H1 (cell line): ENCODE data around the gene MCC. TPM values are rescaled to one million over a fixed set of nuclear protein-coding genes. Genes with fewer than 3 reads are reported as not detected.

Source experiments
- CTCF ChIA-PET: fragments of 300-600 bp; sonication (Branson Sonifier 250); formaldehyde crosslinking; loops from one replicate; lab custom pipeline; 2021; ENCODE audit not compliant: partially characterized antibody; lab: Charles Lee
- POLR2A ChIA-PET: fragments of 300-600 bp; sonication (Branson Sonifier 250); formaldehyde crosslinking; loops from one replicate; lab custom pipeline; 2021; ENCODE audit warnings: inconsistent platforms; ENCODE audit not compliant: partially characterized antibody; lab: Charles Lee
- DNase-seq, 2 experiments: peaks; one replicate each; pipeline versions ENCODE4 v3.0.0 to v3.0.0-alpha.2; 2010 to 2022; ENCODE audit warnings: low spot score in 2 of 2, low read depth in 1 of 2, mixed read lengths in 1 of 2
- FAIRE-seq: peaks from 2 replicates; lab custom pipeline; 2011; peaks lifted over from hg19 to GRCh38; lab: Jason Lieb, UNC
- H2AFZ ChIP-seq: 2 replicates; pipeline ENCODE4 v1.8.1; 2012; ENCODE audit warnings: low read length, inconsistent platforms
- H2AK5ac ChIP-seq: 2 replicates; pipeline ENCODE4 v1.6.1; 2013; ENCODE audit warnings: low read depth, low read length
- H2BK120ac ChIP-seq: replicated peaks from 2 replicates; pipeline ENCODE3; 2013; ENCODE audit warnings: low read depth, low read length, inconsistent platforms
- H2BK12ac ChIP-seq: 2 replicates; pipeline ENCODE4 v1.6.1; 2013; ENCODE audit warnings: low read depth, low read length
- H2BK15ac ChIP-seq: 2 replicates; pipeline ENCODE4 v1.6.1; 2013; ENCODE audit warnings: low read length
- H2BK20ac ChIP-seq: 2 replicates; pipeline ENCODE4 v1.6.1; 2013; ENCODE audit warnings: low read length
- H2BK5ac ChIP-seq: 2 replicates; pipeline ENCODE4 v1.6.1; 2013; ENCODE audit warnings: low read depth, low read length
- H3K14ac ChIP-seq: 2 replicates; pipeline ENCODE4 v1.6.1; 2013; ENCODE audit warnings: inconsistent platforms; ENCODE audit not compliant: insufficient read length
- H3K18ac ChIP-seq: 2 replicates; pipeline ENCODE4 v1.6.1; 2013; ENCODE audit warnings: low read length; ENCODE audit errors: extremely low read depth
- H3K23ac ChIP-seq: 2 replicates; pipeline ENCODE4 v1.6.1; 2013; ENCODE audit warnings: inconsistent platforms; ENCODE audit not compliant: insufficient read length
- H3K23me2 ChIP-seq: 2 replicates; pipeline ENCODE4 v1.6.1; 2013; ENCODE audit warnings: low read depth, low read length
- H3K27ac ChIP-seq: 2 replicates; pipeline ENCODE4 v1.6.1; 2011; ENCODE audit warnings: low read depth, low read length, inconsistent platforms
- H3K27me3 ChIP-seq, 4 experiments: replicated peaks in 1 of 4; 1 replicate in 1 of 4; 2 replicates in 3 of 4; pipeline versions ENCODE4 v1.6.1 to v1.8.1; 2011 to 2013; ENCODE audit warnings: low read length in 3 of 4, mild to moderate bottlenecking in 3 of 4, inconsistent platforms in 2 of 4, mixed read lengths in 2 of 4, moderate library complexity in 1 of 4; ENCODE audit not compliant: control insufficient read depth in 3 of 4, insufficient read depth in 3 of 4; ENCODE audit errors: extremely low read depth in 1 of 4
- H3K36me3 ChIP-seq, 4 experiments: 2 replicates each; pipeline versions ENCODE4 v1.6.1 to v1.8.1; 2011 to 2013; ENCODE audit warnings: mild to moderate bottlenecking in 4 of 4, low read length in 3 of 4, moderate library complexity in 2 of 4, control low read depth in 1 of 4, inconsistent platforms in 1 of 4; ENCODE audit not compliant: insufficient read depth in 4 of 4, control insufficient read depth in 2 of 4
- H3K4ac ChIP-seq: replicated peaks from 2 replicates; pipeline ENCODE3; 2013; ENCODE audit warnings: low read length, low read depth, mixed read lengths, inconsistent platforms; ENCODE audit not compliant: insufficient read length
- H3K4me1 ChIP-seq, 4 experiments: replicated peaks in 1 of 4; 1 replicate in 1 of 4; 2 replicates in 3 of 4; pipeline versions ENCODE4 v1.6.1 to v1.8.1; 2011 to 2013; ENCODE audit warnings: low read length in 3 of 4, inconsistent platforms in 2 of 4, mixed read lengths in 1 of 4; ENCODE audit not compliant: insufficient read depth in 4 of 4, control insufficient read depth in 3 of 4
- H3K4me2 ChIP-seq, 2 experiments: 2 replicates each; pipeline versions ENCODE4 v1.6.1 to v1.8.1; 2011 to 2013; ENCODE audit warnings: low read depth in 2 of 2, low read length in 2 of 2, control low read depth in 1 of 2, inconsistent platforms in 1 of 2, mild to moderate bottlenecking in 1 of 2; ENCODE audit not compliant: insufficient read depth in 1 of 2
- H3K4me3 ChIP-seq, 4 experiments: fragments of 200-600, 300-600 bp in 1 of 4; sonication (generic), shearing (Covaris generic), sonication (Bioruptor Twin) in 1 of 4; 2 replicates each; pipeline versions ENCODE4 v1.5.1 to v1.8.1; 2011 to 2016; ENCODE audit warnings: low read length in 4 of 4, low read depth in 3 of 4, control low read depth in 2 of 4, inconsistent platforms in 2 of 4, mild to moderate bottlenecking in 2 of 4, mixed read lengths in 1 of 4, moderate library complexity in 1 of 4; ENCODE audit not compliant: insufficient read depth in 2 of 4; ENCODE audit errors: extremely low read depth in 1 of 4
- H3K56ac ChIP-seq: replicated peaks from 2 replicates; pipeline ENCODE3; 2013; ENCODE audit warnings: low read depth, mild to moderate bottlenecking, mixed read lengths, low read length, inconsistent platforms; ENCODE audit not compliant: insufficient read length
- H3K79me1 ChIP-seq: 2 replicates; pipeline ENCODE4 v1.6.1; 2013; ENCODE audit warnings: low read depth, low read length, control low read depth
- H3K79me2 ChIP-seq, 2 experiments: 2 replicates each; pipeline versions ENCODE4 v1.6.1 to v1.8.1; 2012 to 2013; ENCODE audit warnings: low read length in 2 of 2, mild to moderate bottlenecking in 2 of 2, inconsistent platforms in 1 of 2; ENCODE audit not compliant: insufficient read depth in 2 of 2, control insufficient read depth in 1 of 2
- H3K9ac ChIP-seq, 4 experiments: replicated peaks in 1 of 4; 1 replicate in 1 of 4; 2 replicates in 3 of 4; pipeline versions ENCODE4 v1.6.1 to v1.8.1; 2011 to 2013; ENCODE audit warnings: low read depth in 3 of 4, low read length in 3 of 4, control low read depth in 2 of 4, mild to moderate bottlenecking in 2 of 4, moderate library complexity in 2 of 4, inconsistent platforms in 1 of 4; ENCODE audit errors: extremely low read depth in 1 of 4
- H3K9me3 ChIP-seq, 2 experiments: 2 replicates each; pipeline versions ENCODE4 v1.6.1 to v1.8.1; 2012 to 2013; ENCODE audit warnings: mild to moderate bottlenecking in 2 of 2, moderate library complexity in 2 of 2, control low read depth in 1 of 2, inconsistent platforms in 1 of 2, low read depth in 1 of 2, low read length in 1 of 2, mixed read lengths in 1 of 2; ENCODE audit not compliant: insufficient read depth in 2 of 2
- H4K20me1 ChIP-seq, 2 experiments: replicated peaks in 1 of 2; 2 replicates each; pipeline versions ENCODE3 to v1.8.1; 2011 to 2013; ENCODE audit warnings: inconsistent platforms in 2 of 2, low read length in 2 of 2, mild to moderate bottlenecking in 1 of 2; ENCODE audit not compliant: insufficient read depth in 2 of 2, control insufficient read depth in 1 of 2
- H4K5ac ChIP-seq: 2 replicates; pipeline ENCODE4 v1.6.1; 2013; ENCODE audit warnings: low read length, low read depth, mixed read lengths, inconsistent platforms; ENCODE audit not compliant: insufficient read length
- H4K8ac ChIP-seq: 2 replicates; pipeline ENCODE4 v1.8.0; 2013; ENCODE audit warnings: mild to moderate bottlenecking, moderate library complexity, low read length, inconsistent platforms; ENCODE audit not compliant: insufficient read depth; ENCODE audit errors: extremely low read depth
- H4K91ac ChIP-seq: replicated peaks from 2 replicates; pipeline ENCODE3; 2013; ENCODE audit warnings: low read length, mixed read lengths, inconsistent platforms; ENCODE audit not compliant: insufficient read length
- EZH2 ChIP-seq: fragments of 200-600 bp; sonication (generic); IDR thresholded peaks from 2 replicates; pipeline ENCODE4 v1.7.1; 2012; ENCODE audit warnings: low read depth, mild to moderate bottlenecking, moderate library complexity, low read length, inconsistent platforms; ENCODE audit not compliant: severe bottlenecking
- GTF2F1 ChIP-seq: IDR thresholded peaks from 2 replicates; pipeline ENCODE4 v1.6.1; 2012; ENCODE audit warnings: low read depth, low read length, improper control_type of control experiment, borderline replicate concordance
- JUND ChIP-seq: IDR thresholded peaks from 2 replicates; pipeline ENCODE4 v1.6.1; 2011; ENCODE audit warnings: mild to moderate bottlenecking, improper control_type of control experiment, low read length
- KDM4A ChIP-seq: IDR thresholded peaks from one replicate; pipeline ENCODE4 v1.7.1; 2012; ENCODE audit warnings: low read depth, mild to moderate bottlenecking, moderate library complexity, low read length, inconsistent platforms; ENCODE audit not compliant: severe bottlenecking
- RXRA ChIP-seq: IDR thresholded peaks from 2 replicates; pipeline ENCODE4 v1.6.1; 2011; ENCODE audit warnings: low read depth, mild to moderate bottlenecking, low read length, moderate library complexity; ENCODE audit not compliant: insufficient read depth
- TAF7 ChIP-seq: optimal IDR thresholded peaks from 2 replicates; pipeline ENCODE3; 2011; ENCODE audit warnings: low read depth, mild to moderate bottlenecking, inconsistent platforms, low read length, moderate library complexity, borderline replicate concordance
- TBP ChIP-seq: IDR thresholded peaks from 2 replicates; pipeline ENCODE4 v1.6.1; 2011; ENCODE audit warnings: low read depth, low read length, improper control_type of control experiment
- WGBS, 2 experiments: shearing (Covaris generic) in 1 of 2; methylation state at CpG; one replicate each; pipeline versions ENCODE4 v1.1.6 to v1.1.7; 2013 to 2015; ENCODE audit warnings: low lambda C conversion rate in 2 of 2, mixed read lengths in 2 of 2, inconsistent platforms in 1 of 2, low coverage in 1 of 2, missing lambda C conversion rate in 1 of 2; ENCODE audit not compliant: insufficient replicate concordance in 2 of 2, insufficient coverage in 1 of 2, insufficient read length in 1 of 2; ENCODE audit errors: extremely low coverage in 1 of 2, missing lambda C conversion rate in 1 of 2; 5-methylcytosine and 5-hydroxymethylcytosine counted together
- polyA plus RNA-seq, 7 experiments: library from polyadenylated mRNA; depleted of rRNA in 3 of 7; stranded (reverse) in 5 of 7; unstranded in 2 of 7; fragments of >200 nt in 5 of 7; fragments of 200-250 nt in 2 of 7; gene quantifications; 1 replicate in 5 of 7; 2 replicates in 1 of 7; 4 replicates in 1 of 7; pipeline versions ENCODE4 v1.2.1 to v1.2.3, GENCODE V29; 2011 to 2013; ENCODE audit warnings: missing spikeins in 2 of 7, mixed read lengths in 2 of 7
- total RNA-seq: library from RNA; stranded (reverse); fragmentation: NEBNext Ultra II Directional; extraction: Animal tissue kit (Norgen Biotek cat#: 25700); gene quantifications from 2 replicates; pipeline ENCODE4 v1.2.1, GENCODE V29; 2021

Gene MCC
- total and polyA plus RNA-seq, 2 of the 8 experiments (the other 6 are each of a cell fraction or from before 2014, with no cell fraction given) = 2.6 to 18.3 TPM

DNA sequence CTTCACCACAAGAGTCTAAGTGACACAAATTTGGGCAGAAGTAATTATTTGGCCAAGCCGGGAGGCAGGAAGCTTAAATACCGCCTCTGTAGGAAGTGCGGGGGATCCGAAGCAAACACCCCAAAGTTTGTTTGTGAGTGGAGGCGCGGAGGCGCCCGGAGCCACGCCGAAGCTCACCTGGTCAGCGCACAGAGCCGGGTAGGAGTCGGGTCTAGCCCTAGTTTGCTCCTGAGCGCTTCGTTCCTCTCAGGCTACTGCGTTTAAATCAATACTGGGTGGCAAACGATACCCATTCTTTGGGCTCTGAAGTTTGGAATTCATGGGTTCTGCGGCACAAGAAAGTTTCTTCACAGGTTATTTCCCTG lies 855 bp downstream of the MCC start:
- H3K27me3 ChIP-seq = peaks cover 0 to 21% (median 18%) of the 10 kb centered on the region in 4 experiments; a peak in 6 of 7 replicates
- peak overlapping the region; percentile 86 to 99 for H3K4me2 ChIP-seq
- H2BK12ac ChIP-seq = peak overlapping the region; percentile 71; the same call in 1 of the 2 replicates
- no peak for DNase-seq
- no peak overlapping the region for H3K14ac ChIP-seq
- peaks cover 0 to 4% (median 0%) of the 10 kb centered on the region in 4 experiments; a peak in 1 of 7 replicates for H3K4me1 ChIP-seq
- H4K91ac ChIP-seq = no peak overlapping the region
- no peaks in the 10 kb centered on the region for H3K79me1 ChIP-seq
- no peaks in the 10 kb centered on the region for H3K79me2 ChIP-seq
- ChIA-PET CTCF (interaction anchor here (1.1 to 1.7 kb wide), 5 partner anchors 23 to 109 kb away, joined by 3 to 7 read pairs (median 6); no protein-coding TSS in a partner anchor), POLR2A (interaction anchor here (0.9 to 2.2 kb wide), 3 partner anchors 12 to 152 kb away, joined by 3 to 9 read pairs (median 9); partner anchors contain the start of gene YTHDC2)
- H2BK120ac ChIP-seq = no peak overlapping the region
- H2AK5ac ChIP-seq = no peak overlapping the region
- no peak overlapping the region for H3K56ac ChIP-seq
- no peak overlapping the region for H3K23ac ChIP-seq
- peak overlapping the region; percentile 72 to 84 (median 75) for H3K4me3 ChIP-seq
- peaks cover 12% of the 10 kb centered on the region; the same call in 1 of the 2 replicates for H3K23me2 ChIP-seq
- WGBS, 2 experiments = 3% methylated on average over 18 of the region's 18 CpGs; no CpG with 5 or more reads in 1 of the 2 experiments
- no peak overlapping the region for H4K5ac ChIP-seq
- no peak overlapping the region for H2BK15ac ChIP-seq
- no peak overlapping the region for H2BK5ac ChIP-seq
- H4K8ac ChIP-seq = no peak overlapping the region
- TF ChIP-seq GTF2F1 = no peak
- TF ChIP-seq EZH2 = peak; percentile 71
- no peak for TF ChIP-seq RXRA
- TF ChIP-seq TAF7 = no peak
- TF ChIP-seq KDM4A = peak; percentile 48
- TF ChIP-seq TBP = 0 out of 2 replicates have a peak, but pooled peaks have one; percentile 3
- no peak for TF ChIP-seq JUND
- H3K9me3 ChIP-seq = peaks cover 21 to 23% of the 10 kb centered on the region in 2 experiments
- H2BK20ac ChIP-seq = no peak overlapping the region
- H2AFZ ChIP-seq = peak overlapping the region; percentile 94
- H3K9ac ChIP-seq = peak overlapping the region in 3 of 4 experiments; percentile 56 to 68 (median 67); a peak in 6 of 7 replicates
- H3K36me3 ChIP-seq = no peaks in the 10 kb centered on the region
- H4K20me1 ChIP-seq = no peaks in the 10 kb centered on the region
- H3K4ac ChIP-seq = no peak overlapping the region
- no peak overlapping the region for H3K27ac ChIP-seq
- no peak for FAIRE-seq
- no peak overlapping the region; the same call in 1 of the 2 replicates for H3K18ac ChIP-seq
